Epithelial cell of esophagus (primary cell): ENCODE results near the gene LOXL3.

Experiments used
- DNase-seq: peaks from one replicate; pipeline ENCODE4 v3.0.0; 2010; ENCODE audit warnings: low read depth
- H3K4me3 ChIP-seq: 2 replicates; pipeline ENCODE4 v1.5.1; 2011; ENCODE audit warnings: mild to moderate bottlenecking, low read length, control low read depth
- TF ChIP-seq, protein P1 (sequence below): IDR thresholded peaks from 2 replicates; pipeline ENCODE4 v1.5.1; 2011; ENCODE audit warnings: low read depth, mild to moderate bottlenecking, low read length, control low read depth, inconsistent platforms; ENCODE audit not compliant: insufficient read depth; ENCODE audit errors: missing control alignments

The LOXL3 gene

GRCh38 chr2:74501335-74502071 lies 52.2 kb downstream of the LOXL3 start:
- no peak overlapping the region for H3K4me3 ChIP-seq
- DNase-seq, result no peak
- TF ChIP-seq, protein P1, sequence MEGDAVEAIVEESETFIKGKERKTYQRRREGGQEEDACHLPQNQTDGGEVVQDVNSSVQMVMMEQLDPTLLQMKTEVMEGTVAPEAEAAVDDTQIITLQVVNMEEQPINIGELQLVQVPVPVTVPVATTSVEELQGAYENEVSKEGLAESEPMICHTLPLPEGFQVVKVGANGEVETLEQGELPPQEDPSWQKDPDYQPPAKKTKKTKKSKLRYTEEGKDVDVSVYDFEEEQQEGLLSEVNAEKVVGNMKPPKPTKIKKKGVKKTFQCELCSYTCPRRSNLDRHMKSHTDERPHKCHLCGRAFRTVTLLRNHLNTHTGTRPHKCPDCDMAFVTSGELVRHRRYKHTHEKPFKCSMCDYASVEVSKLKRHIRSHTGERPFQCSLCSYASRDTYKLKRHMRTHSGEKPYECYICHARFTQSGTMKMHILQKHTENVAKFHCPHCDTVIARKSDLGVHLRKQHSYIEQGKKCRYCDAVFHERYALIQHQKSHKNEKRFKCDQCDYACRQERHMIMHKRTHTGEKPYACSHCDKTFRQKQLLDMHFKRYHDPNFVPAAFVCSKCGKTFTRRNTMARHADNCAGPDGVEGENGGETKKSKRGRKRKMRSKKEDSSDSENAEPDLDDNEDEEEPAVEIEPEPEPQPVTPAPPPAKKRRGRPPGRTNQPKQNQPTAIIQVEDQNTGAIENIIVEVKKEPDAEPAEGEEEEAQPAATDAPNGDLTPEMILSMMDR, result no peak

DNA sequence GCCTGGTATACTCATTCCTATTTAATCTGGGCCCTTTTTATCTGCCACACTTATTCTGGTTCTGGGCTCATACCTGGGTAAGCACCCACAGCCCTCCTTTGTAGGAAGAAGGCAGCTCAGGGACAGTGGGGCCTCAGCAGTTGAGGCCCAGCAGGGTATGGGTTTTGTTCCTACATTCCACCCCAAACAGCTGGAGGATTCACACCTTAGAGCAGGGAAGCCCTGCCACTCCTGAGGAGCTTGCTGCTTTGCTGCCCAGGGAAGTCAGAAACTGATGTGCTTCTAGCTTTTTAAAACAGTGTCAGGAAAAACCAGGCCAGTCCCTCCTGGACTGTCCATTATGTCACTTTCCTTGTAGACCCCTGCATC lies 53.2 kb downstream of the LOXL3 start:
- TF ChIP-seq, protein P1, result no peak
- no peak for DNase-seq
- H3K4me3 ChIP-seq, result no peak overlapping the region

- TF ChIP-seq, protein P1, result no peak
- no peak for DNase-seq
- H3K4me3 ChIP-seq, result no peak overlapping the region
Observed at GRCh38 chr2:74499940-74500577, 53.7 kb downstream of the LOXL3 start.

- no peak for DNase-seq
- TF ChIP-seq, protein P1, result no peak
- peak within 1 kb of the TSS; percentile 40 for H3K4me3 ChIP-seq
Observed at GRCh38 chr2:74499267-74499939, 54.3 kb downstream of the LOXL3 start, which contains the start of gene LBX2. Gene LBX2 (minus strand): TSS chr2:74499603. CDS start chr2:74499537, 66 bp downstream.

- peak; percentile 55 for DNase-seq
- peak overlapping the region; percentile 40 for H3K4me3 ChIP-seq
- TF ChIP-seq, protein P1, result no peak
Observed at GRCh38 chr2:74498500-74499266, 55.1 kb downstream of the LOXL3 start.

- DNase-seq, result no peak
- H3K4me3 ChIP-seq, result peak overlapping the region; percentile 40
- TF ChIP-seq, protein P1, result no peak
Observed at GRCh38 chr2:74497777-74498499, 55.8 kb downstream of the LOXL3 start.
